GM18511 (cell line): Measurements from ENCODE around the gene SGMS1.
A peak's percentile ranks its signal among the peaks of the same experiment; 100 is the strongest.
"Not testable (repeated sequence)": the region's sequence is repeated elsewhere in the genome, so short reads cannot be mapped to it uniquely, and the experiment has no call there.

ENCODE experiments used
- ATAC-seq: cut with Tn5 transposase; IDR thresholded peaks from one replicate; pipeline ENCODE4 v1.9.1; 2021; ENCODE audit warnings: mild to moderate bottlenecking, moderate library complexity; ENCODE audit not compliant: unreplicated experiment

The SGMS1 gene

DNA sequence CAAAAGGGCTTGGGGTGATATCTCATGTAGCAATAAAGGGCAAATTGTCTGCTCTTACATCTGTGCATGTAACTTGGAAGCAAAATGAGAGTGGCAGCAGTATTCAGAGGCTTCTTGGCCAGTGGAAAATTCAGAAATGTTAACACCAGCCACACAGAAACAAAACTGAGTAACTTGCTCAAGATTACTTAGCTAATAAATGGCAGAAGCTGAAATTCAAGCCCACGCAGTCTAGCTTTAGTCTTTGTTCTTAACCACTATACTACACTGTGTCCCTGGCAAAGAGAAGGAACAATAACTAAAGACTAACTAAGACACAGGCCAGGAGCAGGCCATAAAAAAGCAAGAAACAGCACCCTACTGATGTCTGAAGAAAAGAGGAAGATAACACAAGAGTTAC lies 186.5 kb downstream of the SGMS1 start:
- ATAC-seq: peak; percentile 53

- no peak for ATAC-seq
These were observed 187.0 kb downstream of the SGMS1 start for GRCh38 chr10:50436805-50437204.

DNA sequence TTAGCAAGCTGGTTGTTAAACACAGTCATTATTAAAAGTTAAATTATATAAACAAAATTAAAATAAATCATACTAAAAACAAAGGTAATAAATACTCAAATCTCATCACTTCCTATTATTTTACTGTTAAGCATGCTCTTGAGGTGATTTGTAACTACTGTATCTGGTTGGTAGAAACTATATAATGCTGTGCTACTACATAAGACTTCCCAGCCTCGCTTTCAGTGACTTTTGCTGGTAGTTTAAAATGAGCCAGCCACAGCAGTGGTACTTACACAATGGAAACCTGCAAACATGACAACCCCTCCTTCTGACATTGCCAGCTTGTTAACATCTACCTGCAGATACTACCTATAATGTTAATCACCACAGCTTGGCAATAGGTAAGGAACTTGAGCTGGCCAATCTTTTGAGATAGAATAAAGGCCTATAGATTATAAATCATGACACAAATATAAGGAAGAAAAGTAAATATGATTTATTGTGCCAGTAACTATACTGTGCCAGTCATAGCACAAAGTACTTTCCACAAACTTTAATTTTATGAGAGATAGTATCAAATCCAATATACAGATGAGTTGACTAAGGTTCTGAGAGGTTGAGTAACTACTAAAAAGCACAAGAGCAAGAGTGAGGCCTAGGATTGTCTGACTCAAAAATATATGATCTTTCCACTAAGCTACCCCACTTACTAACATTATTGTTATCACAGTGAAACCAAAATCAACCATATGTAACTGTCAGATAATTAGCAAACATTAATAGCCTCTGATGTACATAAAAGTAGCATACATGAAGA lies 191.3 kb downstream of the SGMS1 start:
- peak; percentile 69 for ATAC-seq

GRCh38 chr10:50431791-50432190 lies 192.0 kb downstream of the SGMS1 start:
- ATAC-seq: peak; percentile 90

GRCh38 chr10:50431133-50431532 lies 192.6 kb downstream of the SGMS1 start:
- ATAC-seq: no peak

DNA sequence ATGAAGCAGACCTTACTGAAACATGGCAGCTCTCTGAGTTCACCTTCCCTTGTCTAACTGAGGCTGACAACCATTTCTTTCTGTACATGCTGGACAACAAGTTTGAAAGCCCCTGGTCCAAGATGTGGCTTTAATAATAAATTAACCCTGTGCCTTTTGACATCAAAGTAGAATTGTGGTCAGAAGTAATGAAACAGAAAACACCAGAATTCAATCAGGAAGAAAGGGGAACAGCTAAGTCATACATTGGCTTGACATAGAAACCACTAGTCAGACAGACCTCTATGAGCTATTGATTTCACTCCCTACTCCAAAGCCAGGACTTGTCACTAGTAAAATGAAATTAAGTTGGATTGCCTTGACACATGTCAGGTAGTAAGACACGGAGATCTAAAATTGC lies 197.3 kb downstream of the SGMS1 start:
- peak; percentile 90 for ATAC-seq

- ATAC-seq: not testable (repeated sequence)
These were observed 198.5 kb downstream of the SGMS1 start for GRCh38 chr10:50425215-50425614.

- no peak for ATAC-seq
These were observed 200.3 kb downstream of the SGMS1 start for GRCh38 chr10:50423448-50423847.

DNA sequence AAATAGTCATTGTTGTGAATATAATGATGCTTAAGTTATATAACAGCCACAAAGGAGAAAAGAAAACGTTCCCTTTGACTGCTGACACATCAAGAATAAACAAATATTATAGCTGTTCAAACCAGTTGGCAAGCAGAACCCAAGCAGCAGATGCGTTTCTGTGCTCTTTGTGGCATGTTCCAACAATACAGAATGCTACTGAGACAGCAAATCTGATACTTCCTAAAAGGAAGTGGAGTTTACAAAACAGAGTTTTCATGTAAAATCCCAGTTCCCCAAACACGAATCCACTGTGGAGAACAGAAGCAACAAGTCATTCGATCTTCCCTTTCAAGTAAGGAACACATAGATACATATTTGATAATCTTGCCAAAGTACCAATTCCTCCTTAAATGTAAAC lies 201.5 kb downstream of the SGMS1 start:
- ATAC-seq: no peak

- peak; percentile 43 for ATAC-seq
These were observed 202.6 kb downstream of the SGMS1 start for GRCh38 chr10:50421026-50421719.

DNA sequence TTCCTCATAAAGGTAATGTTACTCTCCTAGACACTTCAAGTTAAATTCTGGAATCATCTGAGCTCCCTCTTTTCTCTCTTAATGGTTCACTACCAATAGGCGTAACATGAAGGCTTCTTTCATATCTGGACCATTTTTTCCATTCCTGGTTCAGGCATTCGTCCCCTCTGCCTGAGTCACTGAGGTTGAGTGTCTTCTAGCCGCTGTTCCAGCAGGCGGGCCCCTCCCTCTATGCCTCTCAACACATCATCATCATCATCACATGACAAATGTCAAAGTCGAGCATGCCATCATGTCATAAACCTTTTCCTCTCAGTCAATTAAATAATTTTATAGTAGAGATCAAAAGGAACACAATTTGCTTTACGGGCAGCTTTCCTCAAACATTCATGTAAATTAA lies 203.6 kb downstream of the SGMS1 start:
- ATAC-seq: no peak

- no peak for ATAC-seq
These were observed 204.0 kb downstream of the SGMS1 start for GRCh38 chr10:50419756-50420155.

GRCh38 chr10:50419091-50419490 lies 204.7 kb downstream of the SGMS1 start:
- ATAC-seq: no peak

- peak; percentile 85 for ATAC-seq
These were observed 205.6 kb downstream of the SGMS1 start for GRCh38 chr10:50417886-50418830.

DNA sequence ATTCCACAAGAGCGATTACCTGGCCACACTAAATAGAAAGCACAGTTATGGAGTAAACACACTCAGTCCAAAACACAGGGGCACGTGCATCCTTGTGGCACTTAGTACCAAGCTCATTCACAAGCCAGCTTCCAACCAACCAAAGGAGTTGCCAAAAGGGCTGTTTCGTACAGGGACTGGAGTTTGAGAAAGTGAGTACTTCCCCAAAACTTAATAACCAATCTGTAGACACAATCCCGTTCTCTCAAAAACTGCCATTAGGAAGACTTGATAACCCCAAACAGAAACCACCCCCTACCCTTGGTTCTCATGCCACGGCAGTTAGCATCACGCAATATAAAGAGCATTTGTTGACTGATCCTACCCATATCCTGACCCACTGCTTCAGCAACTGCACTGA lies 206.3 kb downstream of the SGMS1 start:
- ATAC-seq: peak; percentile 25

GRCh38 chr10:50416881-50417280 lies 206.9 kb downstream of the SGMS1 start:
- ATAC-seq: no peak

DNA sequence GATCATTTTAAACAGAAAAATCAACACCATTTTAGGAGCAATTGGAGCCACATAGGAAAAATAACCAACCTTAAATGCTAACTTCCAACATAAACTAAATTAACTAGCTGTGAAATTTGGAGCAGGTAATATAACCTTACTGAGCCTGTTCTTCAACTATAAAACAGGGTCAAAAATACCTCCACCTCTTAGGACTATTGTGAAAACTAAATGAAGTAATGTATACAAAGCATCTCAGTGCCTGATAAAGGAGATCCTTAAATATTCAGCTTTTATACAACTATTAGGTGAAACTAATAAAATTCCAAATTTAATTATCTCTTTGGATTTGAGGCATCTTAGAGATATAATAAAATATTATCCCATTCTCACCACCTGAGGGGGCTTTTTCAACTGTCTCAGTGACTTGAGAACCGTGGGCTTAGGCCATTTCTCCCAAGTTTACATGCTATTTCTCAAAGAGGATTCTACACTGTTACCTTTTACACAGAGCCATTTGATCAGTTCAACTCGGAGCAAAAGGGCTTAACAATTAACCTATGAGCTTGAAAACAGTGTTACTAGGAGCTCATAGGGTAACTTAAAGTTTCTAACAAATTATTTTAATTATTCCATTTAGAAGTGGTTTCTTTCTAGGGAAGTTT lies 207.5 kb downstream of the SGMS1 start:
- no peak for ATAC-seq

- ATAC-seq: no peak
These were observed 208.5 kb downstream of the SGMS1 start for GRCh38 chr10:50415292-50415691.

DNA sequence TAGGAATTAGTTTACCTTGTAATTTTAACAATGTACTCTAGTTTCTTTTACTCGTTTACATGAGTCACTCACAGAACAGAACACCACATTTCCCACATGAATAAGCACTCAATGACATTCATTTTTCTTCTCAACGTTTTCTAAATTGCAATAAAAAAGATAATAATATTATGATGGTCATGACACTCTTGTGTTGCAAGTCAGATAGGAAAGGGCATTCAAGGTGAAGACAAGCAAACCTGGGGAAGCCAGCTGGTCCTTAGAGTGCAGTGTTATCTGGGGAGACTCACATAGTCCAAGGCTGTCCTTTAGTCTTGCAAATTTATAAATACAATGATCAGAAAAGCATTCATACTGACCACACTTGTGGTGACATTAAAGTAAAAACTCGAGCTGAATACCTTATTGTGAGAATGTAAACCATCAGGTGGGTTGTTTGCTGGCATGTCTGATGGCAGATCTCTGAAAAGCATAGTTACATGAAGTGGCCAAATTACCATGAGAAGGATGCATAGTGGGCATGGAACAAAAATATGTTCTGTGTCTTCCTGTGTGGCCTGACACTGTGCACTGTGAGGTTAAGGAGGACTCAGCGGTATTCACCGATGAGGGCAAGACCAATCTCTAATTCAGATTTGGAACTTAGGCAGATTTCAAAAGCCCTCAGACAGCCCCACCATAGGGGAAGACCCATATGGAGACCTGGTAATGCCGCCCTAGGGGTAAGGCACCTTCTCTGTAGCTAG lies 213.5 kb downstream of the SGMS1 start:
- ATAC-seq: no peak
